HL-60 (cell line): ENCODE results near the gene DAAM1.

ENCODE experiments used
- DNase-seq, 2 experiments: peaks; one replicate each; pipeline ENCODE4 v3.0.0-alpha.2; 2010 to 2020; ENCODE audit warnings: low read depth in 1 of 2, low spot score in 1 of 2
- H3K27ac ChIP-seq: fragments of 250-450 bp; sonication (Bioruptor Pico); replicated peaks from 2 replicates; pipeline ENCODE4 v1.5.1; 2020; ENCODE audit warnings: mild to moderate bottlenecking, moderate library complexity
- H3K27me3 ChIP-seq: fragments of 250-450 bp; sonication (Bioruptor Pico); 2 replicates; pipeline ENCODE4 v1.5.1; 2021; ENCODE audit warnings: mild to moderate bottlenecking, moderate library complexity; ENCODE audit not compliant: insufficient read depth, poor library complexity, severe bottlenecking
- H3K4me3 ChIP-seq: replicated peaks from 2 replicates; pipeline ENCODE4 v1.5.1; 2011; ENCODE audit warnings: mild to moderate bottlenecking, control low read depth, low read length; ENCODE audit not compliant: insufficient read depth
- GABPA ChIP-seq: IDR thresholded peaks from 2 replicates; pipeline ENCODE4 v1.6.1; 2012; ENCODE audit warnings: low read depth
- POLR2AphosphoS5 ChIP-seq: IDR thresholded peaks from 2 replicates; pipeline ENCODE4 v1.6.1; 2012; ENCODE audit warnings: low read depth
- SPI1 ChIP-seq: IDR thresholded peaks from 2 replicates; pipeline ENCODE4 v1.6.1; 2012; ENCODE audit warnings: low read depth, mild to moderate bottlenecking, borderline replicate concordance
- TF ChIP-seq, protein P1 (sequence below): IDR thresholded peaks from one replicate; pipeline ENCODE4 v1.5.1; 2011; ENCODE audit warnings: low read length, control low read depth, inconsistent platforms; ENCODE audit not compliant: insufficient read depth
- TF ChIP-seq, protein P2 (sequence below): IDR thresholded peaks from 2 replicates; pipeline ENCODE4 v1.6.1; 2012; ENCODE audit warnings: low read depth; ENCODE audit not compliant: insufficient replicate concordance

Gene DAAM1

DNA sequence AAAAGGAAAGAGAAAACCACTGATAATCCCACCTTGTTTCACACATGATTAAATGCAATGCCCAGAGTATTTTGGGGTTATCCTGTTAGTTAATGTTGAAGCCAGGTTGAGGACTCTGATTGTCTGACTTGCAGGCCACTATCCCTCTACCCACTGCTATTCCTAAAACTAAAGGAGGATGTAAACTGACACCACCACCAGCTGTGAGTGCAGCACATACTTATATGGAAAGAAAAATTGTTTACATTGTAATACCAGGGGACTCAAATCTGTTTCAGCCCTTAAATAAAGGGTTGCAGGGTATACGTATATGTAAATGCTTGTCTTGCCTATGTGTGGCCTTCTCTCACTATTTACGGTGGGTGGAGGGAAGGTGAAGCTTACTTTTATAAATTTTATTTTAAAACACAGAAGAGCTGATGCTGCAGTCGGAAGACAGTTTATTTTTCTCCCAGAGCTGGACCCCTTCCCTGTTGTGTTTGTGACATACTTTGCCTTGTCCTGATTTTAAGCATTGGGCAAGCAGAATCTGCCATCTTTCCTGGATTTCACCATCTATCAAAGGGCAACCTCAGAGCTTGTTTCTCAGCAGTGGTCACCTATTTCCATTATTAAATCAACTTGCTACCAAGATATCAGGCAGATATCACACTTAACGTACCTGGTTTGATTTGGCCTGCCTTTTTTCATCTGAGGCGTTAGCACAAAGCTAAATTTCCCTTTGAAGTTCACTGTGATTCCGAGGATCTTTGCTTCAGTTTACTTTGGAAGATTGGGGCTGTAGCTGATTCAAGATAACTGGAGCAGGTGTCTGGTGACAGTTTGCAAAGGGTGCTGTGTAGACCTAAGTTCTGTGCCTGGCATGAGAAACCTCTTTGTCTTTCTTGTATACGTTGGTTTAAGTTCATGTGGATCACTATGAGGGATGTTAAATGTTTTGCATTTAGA, 25.2 kb downstream of the DAAM1 start:
- no peak for TF ChIP-seq POLR2AphosphoS5
- TF ChIP-seq, protein P1, sequence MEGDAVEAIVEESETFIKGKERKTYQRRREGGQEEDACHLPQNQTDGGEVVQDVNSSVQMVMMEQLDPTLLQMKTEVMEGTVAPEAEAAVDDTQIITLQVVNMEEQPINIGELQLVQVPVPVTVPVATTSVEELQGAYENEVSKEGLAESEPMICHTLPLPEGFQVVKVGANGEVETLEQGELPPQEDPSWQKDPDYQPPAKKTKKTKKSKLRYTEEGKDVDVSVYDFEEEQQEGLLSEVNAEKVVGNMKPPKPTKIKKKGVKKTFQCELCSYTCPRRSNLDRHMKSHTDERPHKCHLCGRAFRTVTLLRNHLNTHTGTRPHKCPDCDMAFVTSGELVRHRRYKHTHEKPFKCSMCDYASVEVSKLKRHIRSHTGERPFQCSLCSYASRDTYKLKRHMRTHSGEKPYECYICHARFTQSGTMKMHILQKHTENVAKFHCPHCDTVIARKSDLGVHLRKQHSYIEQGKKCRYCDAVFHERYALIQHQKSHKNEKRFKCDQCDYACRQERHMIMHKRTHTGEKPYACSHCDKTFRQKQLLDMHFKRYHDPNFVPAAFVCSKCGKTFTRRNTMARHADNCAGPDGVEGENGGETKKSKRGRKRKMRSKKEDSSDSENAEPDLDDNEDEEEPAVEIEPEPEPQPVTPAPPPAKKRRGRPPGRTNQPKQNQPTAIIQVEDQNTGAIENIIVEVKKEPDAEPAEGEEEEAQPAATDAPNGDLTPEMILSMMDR: no peak
- no peak for TF ChIP-seq SPI1
- TF ChIP-seq, protein P2, sequence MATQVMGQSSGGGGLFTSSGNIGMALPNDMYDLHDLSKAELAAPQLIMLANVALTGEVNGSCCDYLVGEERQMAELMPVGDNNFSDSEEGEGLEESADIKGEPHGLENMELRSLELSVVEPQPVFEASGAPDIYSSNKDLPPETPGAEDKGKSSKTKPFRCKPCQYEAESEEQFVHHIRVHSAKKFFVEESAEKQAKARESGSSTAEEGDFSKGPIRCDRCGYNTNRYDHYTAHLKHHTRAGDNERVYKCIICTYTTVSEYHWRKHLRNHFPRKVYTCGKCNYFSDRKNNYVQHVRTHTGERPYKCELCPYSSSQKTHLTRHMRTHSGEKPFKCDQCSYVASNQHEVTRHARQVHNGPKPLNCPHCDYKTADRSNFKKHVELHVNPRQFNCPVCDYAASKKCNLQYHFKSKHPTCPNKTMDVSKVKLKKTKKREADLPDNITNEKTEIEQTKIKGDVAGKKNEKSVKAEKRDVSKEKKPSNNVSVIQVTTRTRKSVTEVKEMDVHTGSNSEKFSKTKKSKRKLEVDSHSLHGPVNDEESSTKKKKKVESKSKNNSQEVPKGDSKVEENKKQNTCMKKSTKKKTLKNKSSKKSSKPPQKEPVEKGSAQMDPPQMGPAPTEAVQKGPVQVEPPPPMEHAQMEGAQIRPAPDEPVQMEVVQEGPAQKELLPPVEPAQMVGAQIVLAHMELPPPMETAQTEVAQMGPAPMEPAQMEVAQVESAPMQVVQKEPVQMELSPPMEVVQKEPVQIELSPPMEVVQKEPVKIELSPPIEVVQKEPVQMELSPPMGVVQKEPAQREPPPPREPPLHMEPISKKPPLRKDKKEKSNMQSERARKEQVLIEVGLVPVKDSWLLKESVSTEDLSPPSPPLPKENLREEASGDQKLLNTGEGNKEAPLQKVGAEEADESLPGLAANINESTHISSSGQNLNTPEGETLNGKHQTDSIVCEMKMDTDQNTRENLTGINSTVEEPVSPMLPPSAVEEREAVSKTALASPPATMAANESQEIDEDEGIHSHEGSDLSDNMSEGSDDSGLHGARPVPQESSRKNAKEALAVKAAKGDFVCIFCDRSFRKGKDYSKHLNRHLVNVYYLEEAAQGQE: no peak
- no peak for TF ChIP-seq GABPA
- no peaks in the 10 kb centered on the region for H3K27me3 ChIP-seq
- DNase-seq: no peak
- H3K27ac ChIP-seq: no peak overlapping the region
- no peak overlapping the region for H3K4me3 ChIP-seq

DNA sequence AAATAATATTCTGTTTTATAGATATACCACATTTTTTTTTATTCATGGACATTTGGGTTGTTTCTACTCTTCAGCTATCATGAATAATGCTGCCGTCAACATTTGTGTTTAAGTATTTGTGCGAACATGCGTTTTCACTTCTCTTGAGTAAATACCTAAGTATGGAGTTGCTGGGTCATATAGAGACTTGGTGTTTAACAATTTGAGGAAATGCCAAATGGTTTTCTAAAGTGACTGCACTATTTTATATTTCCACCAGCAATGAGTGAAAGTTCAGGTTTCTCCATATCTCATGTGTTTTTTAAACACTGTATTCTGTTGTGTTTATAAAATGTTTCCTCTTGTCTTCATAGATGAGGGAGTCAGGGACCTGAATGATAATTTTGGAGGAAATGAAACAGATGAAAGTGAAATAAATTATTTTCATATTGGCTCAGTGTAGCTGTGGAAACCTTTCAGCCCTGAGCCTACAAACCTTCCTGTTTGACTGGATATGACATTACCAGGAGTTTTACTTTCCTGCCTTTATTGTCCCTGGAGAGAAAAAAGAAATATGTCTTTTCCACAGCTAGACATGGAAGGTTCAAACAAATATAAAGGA, 26.3 kb downstream of the DAAM1 start:
- Histone ChIP-seq H3K27me3 (no peaks in the 10 kb centered on the region), H3K4me3 (no peak overlapping the region), H3K27ac (no peak overlapping the region)
- DNase-seq: no peak
- TF ChIP-seq POLR2AphosphoS5: no peak
- TF ChIP-seq SPI1: no peak
- TF ChIP-seq GABPA: no peak
- TF ChIP-seq, protein P1: no peak
- TF ChIP-seq, protein P2: no peak

DNA sequence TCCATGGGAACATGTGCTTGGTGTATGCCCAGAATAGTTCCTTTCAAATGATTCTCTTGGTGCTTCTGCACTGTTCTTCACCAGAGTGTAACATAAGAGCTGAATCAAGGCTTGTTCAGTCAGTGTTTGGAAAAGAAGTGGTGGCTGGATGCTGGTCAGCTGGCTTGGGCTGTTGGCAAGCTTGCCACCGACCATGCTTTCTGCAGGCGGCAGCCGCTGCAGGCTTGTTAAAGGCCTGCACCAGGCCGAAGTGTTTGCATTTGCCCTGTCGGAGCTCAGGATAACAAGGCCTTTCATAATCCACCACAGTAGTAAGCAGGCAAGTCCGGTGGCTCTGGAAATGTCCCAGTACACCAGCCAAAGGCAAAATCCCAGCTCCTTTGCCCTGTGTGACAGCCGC, 26.9 kb downstream of the DAAM1 start:
- Histone ChIP-seq H3K4me3 (no peak overlapping the region), H3K27me3 (no peaks in the 10 kb centered on the region), H3K27ac (no peak overlapping the region)
- TF ChIP-seq, protein P1: no peak
- TF ChIP-seq SPI1: no peak
- TF ChIP-seq, protein P2: no peak
- no peak for TF ChIP-seq GABPA
- no peak for TF ChIP-seq POLR2AphosphoS5
- DNase-seq: no peak
